HUES48 (cell line): Measurements from ENCODE around the gene TMEM138.
"Not testable (repeated sequence)": the region's sequence is repeated elsewhere in the genome, so short reads cannot be mapped to it uniquely, and the experiment has no call there.

Experiments
- H3K27ac ChIP-seq: one replicate; pipeline ENCODE4 v1.7.0; 2013; ENCODE audit warnings: low read depth, low read length, inconsistent platforms
- H3K27me3 ChIP-seq: 2 replicates; pipeline ENCODE4 v1.6.1; 2013; ENCODE audit warnings: mild to moderate bottlenecking, low read length; ENCODE audit not compliant: control insufficient read depth, insufficient read depth
- H3K36me3 ChIP-seq: 2 replicates; pipeline ENCODE4 v1.6.1; 2013; ENCODE audit warnings: low read length; ENCODE audit not compliant: control insufficient read depth, insufficient read depth
- H3K4me1 ChIP-seq: 2 replicates; pipeline ENCODE4 v1.6.1; 2013; ENCODE audit warnings: mild to moderate bottlenecking, low read length; ENCODE audit not compliant: control insufficient read depth, insufficient read depth
- H3K4me3 ChIP-seq: 2 replicates; pipeline ENCODE4 v1.5.1; 2013; ENCODE audit warnings: mild to moderate bottlenecking, low read depth, low read length
- H3K9ac ChIP-seq: 2 replicates; pipeline ENCODE4 v1.6.1; 2013; ENCODE audit warnings: mild to moderate bottlenecking, low read depth, low read length, moderate library complexity
- H3K9me3 ChIP-seq: 2 replicates; pipeline ENCODE4 v1.6.1; 2013; ENCODE audit warnings: low read length; ENCODE audit not compliant: control insufficient read depth, insufficient read depth

TMEM138 gene

DNA sequence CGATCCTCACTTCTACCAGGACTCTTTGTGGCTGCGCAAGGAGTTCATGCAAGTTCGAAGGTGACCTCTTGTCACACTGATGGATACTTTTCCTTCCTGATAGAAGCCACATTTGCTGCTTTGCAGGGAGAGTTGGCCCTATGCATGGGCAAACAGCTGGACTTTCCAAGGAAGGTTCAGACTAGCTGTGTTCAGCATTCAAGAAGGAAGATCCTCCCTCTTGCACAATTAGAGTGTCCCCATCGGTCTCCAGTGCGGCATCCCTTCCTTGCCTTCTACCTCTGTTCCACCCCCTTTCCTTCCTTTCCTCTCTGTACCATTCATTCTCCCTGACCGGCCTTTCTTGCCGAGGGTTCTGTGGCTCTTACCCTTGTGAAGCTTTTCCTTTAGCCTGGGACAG lies 6.5 kb downstream of the TMEM138 start:
- H3K4me1 ChIP-seq: no peaks in the 10 kb centered on the region
- H3K27me3 ChIP-seq: no peaks in the 10 kb centered on the region
- no peak overlapping the region for H3K27ac ChIP-seq
- no peak overlapping the region for H3K9ac ChIP-seq
- peaks cover 13% of the 10 kb centered on the region for H3K9me3 ChIP-seq
- H3K36me3 ChIP-seq: peaks cover 72% of the 10 kb centered on the region
- H3K4me3 ChIP-seq: no peak overlapping the region

DNA sequence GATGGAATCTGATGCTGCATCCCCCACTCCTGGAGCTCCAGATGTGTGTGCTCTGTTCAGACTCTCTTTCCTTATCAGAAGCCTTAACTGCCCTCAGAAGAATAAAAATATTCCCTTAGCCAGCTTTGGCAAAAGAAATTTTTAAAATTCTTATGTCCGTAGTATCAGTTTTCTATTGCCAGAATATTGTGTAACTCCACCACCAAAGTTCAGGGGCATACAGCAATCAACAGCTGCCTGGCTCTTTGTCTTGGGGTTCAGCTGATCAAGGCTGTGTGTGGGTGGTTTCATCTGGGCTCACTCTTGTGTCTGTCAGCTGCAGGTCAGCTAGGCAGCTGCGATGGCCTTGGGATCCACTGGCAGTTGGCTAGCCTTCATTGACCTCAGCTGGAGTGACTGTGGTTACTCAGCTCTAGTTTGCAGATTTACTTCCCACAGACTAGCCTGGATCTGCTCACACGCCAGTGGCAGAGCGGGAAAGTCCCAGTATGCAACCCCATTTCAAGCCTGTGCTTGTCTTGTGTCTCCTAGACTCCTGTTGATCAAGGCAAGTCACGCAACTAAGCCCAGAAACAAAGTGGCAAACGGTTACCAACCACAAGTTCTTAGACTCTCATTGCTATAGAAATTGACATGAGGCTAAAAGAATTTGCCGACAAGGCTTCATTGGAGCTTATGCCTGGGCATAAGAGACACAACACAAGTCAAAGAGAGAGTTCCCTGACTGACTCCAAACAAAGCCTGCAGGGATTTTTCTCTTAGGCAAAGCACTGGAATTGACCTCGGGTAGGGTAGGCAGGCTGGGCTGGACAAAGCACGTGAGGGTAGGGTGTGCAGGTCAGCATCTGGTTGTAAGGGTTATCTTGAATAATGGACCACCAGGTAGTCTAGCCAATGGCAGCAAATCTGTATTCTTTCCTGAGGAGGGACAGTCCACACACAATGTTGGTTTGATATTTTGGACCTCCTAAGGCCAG lies 7.5 kb downstream of the TMEM138 start:
- H3K27me3 ChIP-seq: no peaks in the 10 kb centered on the region
- peaks cover 20% of the 10 kb centered on the region for H3K9me3 ChIP-seq
- H3K4me1 ChIP-seq: no peaks in the 10 kb centered on the region
- H3K36me3 ChIP-seq: peaks cover 66% of the 10 kb centered on the region
- no peak overlapping the region for H3K4me3 ChIP-seq
- H3K9ac ChIP-seq: no peak overlapping the region
- H3K27ac ChIP-seq: no peak overlapping the region

DNA sequence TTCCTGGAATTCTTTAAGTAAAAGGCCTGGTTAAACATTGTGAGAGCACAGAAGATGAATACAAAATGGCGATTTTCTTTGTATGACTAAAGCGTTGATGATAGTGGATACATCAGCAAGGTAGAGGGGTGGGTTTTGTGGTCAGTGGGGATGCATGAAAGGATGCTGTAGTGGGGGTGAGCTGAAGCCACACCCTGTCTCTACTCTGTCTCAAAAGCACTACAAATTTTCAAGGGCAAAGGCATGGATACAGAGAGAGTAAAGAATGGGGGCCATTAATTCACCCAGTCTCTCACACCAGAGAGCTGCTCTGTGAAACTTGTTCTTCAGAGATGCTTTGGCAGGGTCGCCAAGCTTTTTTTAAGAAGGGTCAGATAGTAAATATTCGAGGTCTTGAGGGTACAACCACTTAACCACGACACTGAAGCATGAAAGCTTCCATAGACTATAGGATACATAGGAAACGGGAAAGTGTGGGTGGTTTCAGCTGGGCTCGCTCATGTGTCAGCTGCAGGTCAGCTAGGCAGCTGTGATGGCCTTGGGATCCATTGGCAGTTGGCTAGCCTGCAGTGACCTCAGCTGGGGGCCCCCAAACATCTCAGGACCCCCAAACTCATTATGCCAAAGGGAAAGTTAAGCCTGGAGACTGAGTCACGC lies 8.3 kb downstream of the TMEM138 start:
- no peak overlapping the region for H3K27ac ChIP-seq
- no peaks in the 10 kb centered on the region for H3K4me1 ChIP-seq
- no peak overlapping the region for H3K4me3 ChIP-seq
- H3K36me3 ChIP-seq: peaks cover 66% of the 10 kb centered on the region
- no peak overlapping the region for H3K9ac ChIP-seq
- peaks cover 25% of the 10 kb centered on the region for H3K9me3 ChIP-seq
- H3K27me3 ChIP-seq: no peaks in the 10 kb centered on the region

DNA sequence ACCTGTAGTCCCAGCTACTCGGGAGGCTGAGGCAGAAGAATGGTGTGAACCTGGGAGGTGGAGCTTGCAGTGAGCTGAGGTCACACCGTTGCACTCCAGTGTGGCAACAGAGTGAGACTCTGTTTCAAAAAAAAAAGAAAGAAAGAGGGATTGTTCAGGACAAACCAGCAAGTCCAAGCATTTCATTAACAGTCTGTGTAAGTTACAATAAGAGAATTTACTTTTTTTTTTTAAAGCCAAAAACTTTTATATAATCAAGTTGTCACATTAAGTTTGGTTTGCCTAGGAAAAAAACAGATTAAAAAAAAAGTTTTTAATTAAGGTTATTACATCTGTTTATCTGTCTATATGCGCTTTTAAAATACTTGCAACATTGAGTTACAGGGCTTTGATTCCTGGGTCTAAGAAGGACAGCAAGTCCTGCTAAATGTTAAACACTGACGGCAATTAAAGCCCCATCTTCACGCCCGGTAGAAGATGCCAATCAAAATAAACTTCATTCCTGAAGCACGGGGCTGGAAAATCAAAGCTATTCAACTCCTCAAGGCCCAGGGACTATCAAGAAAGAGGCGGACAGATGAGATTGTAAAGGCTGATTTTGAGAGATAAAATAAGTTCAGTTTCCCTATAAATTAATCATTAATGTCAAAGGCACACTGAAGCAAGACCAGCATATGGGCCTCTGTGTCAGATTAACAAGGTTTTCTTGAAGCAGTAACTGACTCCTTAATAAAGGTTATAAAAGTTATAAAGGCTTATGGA lies 10.7 kb downstream of the TMEM138 start:
- Histone ChIP-seq H3K27me3 (no peaks in the 10 kb centered on the region), H3K9me3 (peaks cover 25% of the 10 kb centered on the region), H3K27ac (no peak overlapping the region), H3K9ac (no peak overlapping the region), H3K36me3 (peaks cover 45% of the 10 kb centered on the region), H3K4me1 (no peaks in the 10 kb centered on the region), H3K4me3 (no peak overlapping the region)

DNA sequence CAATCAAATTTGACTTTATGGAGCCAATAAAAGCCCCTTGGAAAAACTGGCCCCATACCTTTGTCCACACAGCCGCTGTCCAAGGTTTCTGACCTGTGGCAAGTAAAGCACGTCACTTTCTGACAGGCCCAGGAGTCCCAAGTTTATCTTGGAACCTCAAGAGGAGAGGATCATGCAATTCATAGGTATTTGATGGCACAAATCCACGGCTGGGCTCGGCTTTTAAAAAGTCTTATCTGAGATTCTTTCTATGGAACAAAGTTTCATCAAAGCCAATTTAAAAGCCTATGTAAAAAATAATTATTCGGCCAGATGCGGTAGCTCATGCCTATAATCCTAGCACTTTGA lies 13.6 kb downstream of the TMEM138 start:
- no peak overlapping the region for H3K9ac ChIP-seq

DNA sequence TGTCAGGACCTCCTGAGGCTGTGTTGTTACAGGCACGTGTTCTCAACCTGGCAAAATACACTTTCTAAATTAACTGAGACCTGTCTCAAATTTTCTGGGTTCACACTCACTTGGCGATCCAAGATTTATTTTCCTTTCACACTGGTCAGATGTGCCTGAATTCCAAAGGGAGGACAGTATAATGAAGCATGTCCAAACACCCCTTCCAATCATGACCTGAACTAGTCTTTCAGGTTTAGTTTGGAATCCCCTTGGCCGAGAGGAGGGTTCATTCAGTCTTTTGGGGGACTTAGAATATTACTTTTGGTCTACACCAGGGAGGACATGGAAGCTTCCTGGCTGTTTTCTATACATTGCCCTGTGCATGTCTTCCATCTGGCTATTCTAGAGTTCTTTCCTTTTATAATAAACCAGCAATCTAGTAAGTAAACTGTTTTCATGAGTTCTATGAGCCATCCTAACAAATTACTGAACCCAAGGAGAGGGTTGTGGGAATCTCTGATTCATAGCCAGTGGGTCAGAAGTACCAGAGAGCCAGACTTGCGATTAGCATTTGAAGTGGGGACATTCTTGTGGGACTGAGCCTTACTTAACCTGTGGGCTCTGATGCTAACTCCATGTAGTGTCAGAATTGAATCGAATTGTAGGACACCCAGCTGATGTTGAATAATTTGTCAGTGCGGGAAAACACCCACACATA lies 15.4 kb downstream of the TMEM138 start:
- Histone ChIP-seq H3K4me1 (no peaks in the 10 kb centered on the region), H3K9me3 (peaks cover 21% of the 10 kb centered on the region), H3K27ac (no peak overlapping the region), H3K36me3 (peaks cover 15% of the 10 kb centered on the region), H3K27me3 (no peaks in the 10 kb centered on the region), H3K9ac (no peak overlapping the region), H3K4me3 (no peak overlapping the region)

More for the DNA sequence above, 13.6 kb downstream of the TMEM138 start:
- Histone ChIP-seq H3K27ac (no peak overlapping the region), H3K4me3 (no peak overlapping the region), H3K4me1 (no peaks in the 10 kb centered on the region), H3K36me3 (peaks cover 19% of the 10 kb centered on the region), H3K9me3 (peaks cover 25% of the 10 kb centered on the region), H3K27me3 (no peaks in the 10 kb centered on the region)

DNA sequence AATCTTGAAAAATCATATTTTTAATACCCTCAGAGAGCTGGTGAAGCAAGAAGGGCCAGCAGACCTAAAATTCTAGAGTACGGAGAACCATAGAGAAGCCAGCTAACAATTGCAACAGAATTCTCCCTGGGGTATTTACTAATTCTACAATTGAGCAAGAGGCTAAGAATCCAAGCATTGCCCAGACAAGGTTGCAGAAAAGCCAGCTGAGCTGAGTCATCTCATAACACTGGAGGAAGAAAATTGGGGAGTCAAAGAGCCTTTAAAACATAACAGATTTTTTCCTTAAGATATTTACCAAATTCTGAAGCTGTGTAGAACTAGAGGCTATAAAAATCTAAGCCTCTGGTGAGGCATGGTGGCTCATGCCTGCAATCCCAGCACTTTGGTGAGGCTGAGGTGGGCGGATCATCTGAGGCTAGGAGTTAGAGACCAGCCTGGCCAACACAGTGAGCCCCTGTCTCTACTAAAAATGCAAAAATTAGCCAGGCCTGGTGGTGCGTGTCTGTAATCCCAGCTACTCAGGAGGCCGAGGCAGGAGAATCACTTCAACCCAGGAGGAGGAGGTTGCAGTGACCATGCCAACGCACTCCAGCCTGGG lies 16.6 kb downstream of the TMEM138 start:
- Histone ChIP-seq H3K27me3 (no peaks in the 10 kb centered on the region), H3K9ac (no peak overlapping the region), H3K4me3 (no peak overlapping the region), H3K9me3 (peaks cover 11% of the 10 kb centered on the region), H3K36me3 (peaks cover 9% of the 10 kb centered on the region; the same call in 1 of the 2 replicates), H3K4me1 (no peaks in the 10 kb centered on the region), H3K27ac (no peak overlapping the region)

DNA sequence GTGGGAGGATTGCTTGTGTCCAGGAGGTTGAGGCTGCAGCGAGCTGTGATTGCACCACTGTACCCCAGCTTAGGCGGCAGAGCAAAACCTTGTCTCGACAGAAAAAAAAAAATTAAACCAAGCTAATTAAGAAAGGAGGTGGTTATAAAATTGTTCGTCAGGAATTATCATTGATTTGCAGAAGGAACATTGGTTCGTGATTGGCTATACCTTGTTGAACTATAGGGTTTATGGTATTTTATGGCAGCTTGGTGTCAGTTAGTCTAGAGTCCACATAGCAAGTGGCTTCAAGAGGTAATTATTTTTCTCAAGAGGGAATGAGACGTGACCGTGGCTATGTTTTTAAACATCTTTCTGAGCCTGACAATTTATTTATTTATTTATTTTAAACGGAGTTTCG lies 18.7 kb downstream of the TMEM138 start:
- no peak overlapping the region for H3K9ac ChIP-seq

DNA sequence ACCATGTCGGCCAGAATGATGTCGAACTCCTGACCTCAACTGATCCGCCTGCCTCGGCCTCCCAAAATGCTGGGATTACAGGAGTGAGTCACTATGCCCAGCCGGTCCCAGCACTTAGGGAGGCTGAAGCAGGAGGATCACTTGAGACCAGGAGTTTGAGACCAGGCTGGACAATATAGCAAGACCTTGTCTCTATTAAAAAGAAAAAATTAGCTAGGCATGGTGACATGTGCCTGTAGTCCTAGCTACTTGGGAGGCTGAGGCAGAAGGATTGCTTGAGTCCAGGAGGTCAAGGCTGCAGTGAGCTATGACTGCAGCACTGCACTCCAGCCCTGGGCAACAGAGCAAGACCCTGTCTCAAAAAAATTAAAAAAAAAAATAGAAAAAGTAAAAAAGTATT lies 21.7 kb downstream of the TMEM138 start:
- H3K27me3 ChIP-seq, H3K9ac ChIP-seq, H3K36me3 ChIP-seq, H3K4me3 ChIP-seq, H3K27ac ChIP-seq, H3K4me1 ChIP-seq, H3K9me3 ChIP-seq: not testable (repeated sequence)

More for the DNA sequence above, 18.7 kb downstream of the TMEM138 start:
- H3K27ac ChIP-seq: no peak overlapping the region
- no peaks in the 10 kb centered on the region for H3K9me3 ChIP-seq
- no peak overlapping the region for H3K4me3 ChIP-seq
- 0 out of 2 replicates have a peak, but pooled peaks cover 3% of the 10 kb centered on the region for H3K36me3 ChIP-seq
- no peaks in the 10 kb centered on the region for H3K27me3 ChIP-seq
- H3K4me1 ChIP-seq: no peaks in the 10 kb centered on the region
